NCI-H187 (cell line): Measurements from ENCODE around the gene SLC37A1.

Experiments used
- DNase-seq, 2 experiments: peaks; one replicate each; lab custom pipeline; 2025; lab: John Stamatoyannopoulos, UW

SLC37A1 gene

GRCh38 chr21:42545317-42545716, 31.7 kb downstream of the SLC37A1 start:
- no peak for DNase-seq

DNA sequence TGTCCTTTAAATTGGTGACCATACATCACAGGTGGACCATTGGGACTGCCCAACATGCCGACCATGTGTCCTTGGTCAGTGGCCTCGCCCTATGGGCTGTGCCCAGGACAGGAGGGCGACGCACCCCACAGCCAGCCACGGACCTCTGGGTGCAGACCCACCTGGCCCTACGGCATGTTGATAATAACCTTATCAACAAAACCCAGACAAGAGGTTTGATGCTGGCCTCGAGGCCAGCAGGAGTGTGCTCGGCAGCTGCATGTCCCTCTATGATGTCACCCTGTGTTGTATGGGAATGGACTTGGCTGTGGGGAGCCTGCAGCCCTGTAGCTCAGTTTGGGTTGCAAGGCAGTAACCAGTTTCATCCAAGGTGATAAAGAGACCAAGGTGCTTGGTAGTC, 32.1 kb downstream of the SLC37A1 start:
- no peak for DNase-seq

- DNase-seq: no peak
These were observed 32.8 kb downstream of the SLC37A1 start for GRCh38 chr21:42546433-42546832.

GRCh38 chr21:42547001-42547905, 33.6 kb downstream of the SLC37A1 start:
- DNase-seq: no peak

GRCh38 chr21:42547906-42548365, 34.3 kb downstream of the SLC37A1 start:
- DNase-seq: no peak

DNA sequence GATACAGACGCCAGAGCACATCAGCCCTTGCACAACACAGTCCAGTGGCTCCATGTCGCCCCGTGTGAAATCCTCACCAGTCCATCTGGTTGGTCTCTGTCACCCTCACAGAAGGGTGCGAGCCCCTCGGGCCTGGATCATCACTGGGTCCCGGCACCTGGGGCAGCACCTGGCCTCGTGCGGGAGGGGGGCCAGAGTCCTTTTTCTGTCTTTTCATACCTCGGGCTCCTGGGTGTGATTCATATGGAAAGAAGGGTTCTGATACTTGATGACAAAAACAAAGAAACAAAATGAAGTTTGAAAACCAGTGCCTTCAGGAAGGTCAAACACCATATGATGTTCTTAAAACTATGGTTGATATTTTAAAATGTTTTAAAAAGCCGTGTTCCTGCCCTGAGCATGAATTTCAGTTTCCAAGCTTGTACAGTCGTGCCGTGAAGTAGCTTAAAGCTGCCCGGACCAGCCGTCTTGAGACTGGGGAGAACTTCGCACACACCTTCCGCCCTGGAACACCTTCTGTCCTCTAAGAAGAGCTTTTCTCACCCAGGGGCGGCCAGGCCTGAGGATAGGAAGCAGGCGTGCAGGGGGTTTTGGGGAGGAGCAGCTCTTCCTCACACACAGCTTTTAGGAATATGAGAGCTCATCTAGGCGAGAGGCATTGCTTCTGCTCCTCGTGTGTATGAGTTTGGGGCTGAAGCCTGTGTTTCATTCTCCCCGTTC, 35.2 kb downstream of the SLC37A1 start:
- no peak for DNase-seq

GRCh38 chr21:42550817-42551216, 37.2 kb downstream of the SLC37A1 start:
- DNase-seq: no peak

GRCh38 chr21:42552407-42553336, 39.0 kb downstream of the SLC37A1 start:
- DNase-seq: no peak

DNA sequence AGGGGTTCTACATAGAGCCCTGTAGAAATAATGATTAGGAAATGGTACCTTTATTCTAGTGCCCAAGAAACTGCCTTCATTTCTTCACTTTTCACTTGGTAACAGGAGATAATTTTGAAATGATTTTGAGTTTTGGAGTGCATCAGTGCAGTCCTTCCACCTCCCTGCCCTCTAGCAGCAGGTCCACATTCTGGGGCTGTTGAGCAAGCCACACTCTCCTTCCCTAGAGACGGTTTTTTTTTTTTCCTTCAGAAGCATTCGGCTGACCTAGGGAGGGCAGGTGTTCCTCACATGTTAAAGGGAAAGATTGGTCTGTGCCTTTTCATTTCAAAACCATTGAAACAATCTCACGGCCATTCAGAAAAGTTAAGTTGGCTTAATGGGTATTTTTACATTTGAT, 39.8 kb downstream of the SLC37A1 start:
- peak; percentile 31 to 38 for DNase-seq

- no peak for DNase-seq
These were observed 40.8 kb downstream of the SLC37A1 start for GRCh38 chr21:42554251-42554961.

GRCh38 chr21:42555756-42556438, 42.2 kb downstream of the SLC37A1 start:
- DNase-seq: no peak

GRCh38 chr21:42556476-42556875, 42.8 kb downstream of the SLC37A1 start:
- DNase-seq: no peak

DNA sequence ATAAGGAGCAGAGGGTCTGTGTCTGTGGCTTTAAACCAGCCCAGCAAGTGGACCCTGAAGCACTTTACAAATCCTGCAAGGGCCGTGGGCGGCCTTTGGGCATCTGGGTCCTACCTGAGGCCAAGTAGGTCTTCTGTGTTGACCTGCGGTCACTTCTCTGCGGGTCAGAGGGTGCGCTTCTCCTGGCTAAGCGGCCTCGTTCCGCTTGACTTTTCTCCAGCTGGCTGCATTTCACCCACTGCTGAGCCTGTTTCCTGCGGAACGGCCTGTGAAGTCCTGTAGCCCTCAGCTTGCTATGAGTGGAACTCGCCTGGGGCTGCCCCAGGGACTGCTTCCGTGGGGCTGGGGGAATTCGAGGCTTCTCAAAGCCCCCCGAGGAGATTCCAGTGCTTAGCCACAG, 43.3 kb downstream of the SLC37A1 start:
- DNase-seq: no peak

DNA sequence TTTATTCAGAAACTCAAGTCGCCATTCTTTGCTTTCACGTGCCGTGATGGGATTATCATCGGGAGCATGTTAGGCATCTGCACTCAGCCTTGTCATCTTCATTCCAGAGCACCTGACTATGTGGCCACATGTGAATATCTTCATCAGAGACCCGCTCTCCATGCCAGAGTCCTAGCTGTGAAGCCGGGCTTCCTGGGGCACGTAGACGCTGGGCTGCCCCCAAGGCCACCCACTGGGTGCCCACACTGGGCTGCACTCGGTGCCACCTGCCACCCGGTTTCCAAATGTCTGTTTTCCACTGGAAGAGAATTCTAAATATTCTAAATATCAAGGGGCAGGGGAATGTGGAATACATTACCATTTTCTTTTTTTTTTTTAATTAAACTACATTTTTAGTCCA, 43.8 kb downstream of the SLC37A1 start:
- DNase-seq: no peak

- DNase-seq: no peak
These were observed 44.7 kb downstream of the SLC37A1 start for GRCh38 chr21:42558368-42558767.

- DNase-seq: no peak
These were observed 45.2 kb downstream of the SLC37A1 start for GRCh38 chr21:42558846-42559245.

DNA sequence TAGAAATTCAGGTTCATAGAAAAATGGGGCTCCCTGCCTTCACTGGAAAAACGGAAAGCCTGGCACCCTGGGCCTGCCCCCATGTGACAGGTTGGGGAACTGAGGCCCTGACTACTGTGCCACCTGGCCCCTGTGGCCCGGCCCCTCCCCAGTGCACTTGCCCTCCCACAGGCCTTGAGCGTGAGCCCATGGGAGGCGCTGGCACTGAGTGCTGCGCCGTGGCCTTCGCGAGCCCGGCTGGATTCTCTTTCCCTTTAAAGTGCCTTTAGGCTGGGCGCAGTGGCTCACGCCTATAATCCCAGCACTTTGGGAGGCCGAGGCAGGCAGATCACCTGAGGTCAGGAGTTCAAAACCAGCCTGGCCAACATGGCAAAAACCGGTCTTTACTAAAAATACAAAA, 45.7 kb downstream of the SLC37A1 start:
- DNase-seq: no peak

DNA sequence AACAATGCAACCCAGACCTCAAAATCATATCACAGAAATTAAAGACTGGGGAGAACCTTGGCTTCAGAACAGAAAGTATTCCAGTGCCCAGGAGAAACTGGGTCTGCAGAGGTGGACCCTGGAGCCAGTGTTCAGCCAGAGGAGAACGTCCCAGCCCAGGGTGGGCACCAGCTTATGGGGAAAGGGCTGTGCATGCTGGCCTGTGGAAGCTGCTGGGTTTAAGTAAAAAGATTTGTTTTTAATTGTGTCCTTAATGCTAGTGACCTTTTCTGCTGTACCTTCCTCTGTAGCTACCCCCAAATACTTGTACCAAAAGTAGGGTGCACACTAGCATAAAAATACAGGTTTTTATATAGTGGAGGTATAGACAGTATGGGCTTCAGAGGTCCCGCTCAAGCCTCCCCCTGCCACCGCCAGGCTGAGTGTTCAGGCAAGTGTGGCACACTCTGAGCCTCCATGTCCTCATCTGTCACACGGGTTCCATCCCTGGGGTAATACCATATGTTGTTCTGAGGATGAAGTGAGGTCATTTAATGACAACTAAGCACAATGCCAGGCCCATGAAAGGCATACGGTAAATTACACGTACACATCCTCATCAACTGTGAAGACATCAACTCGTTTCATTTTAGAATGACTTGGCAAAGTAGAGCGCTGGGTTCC, 47.0 kb downstream of the SLC37A1 start:
- no peak for DNase-seq

GRCh38 chr21:42561762-42562650, 48.4 kb downstream of the SLC37A1 start:
- DNase-seq: peak; percentile 46 to 64
